SK-N-SH (cell line): Measurements from ENCODE around the gene MADCAM1. TPM values are rescaled to one million over a fixed set of nuclear protein-coding genes. Genes with fewer than 3 reads are reported as not detected.

Experiments
- CTCF ChIA-PET: fragments of 300-600, 350-600 bp; formaldehyde crosslinking; extraction: SDS; loops from one replicate; lab custom pipeline; 2021; lab: Yijun Ruan, JAX
- POLR2A ChIA-PET: fragments of 350-600 bp; sonication (Branson Sonifier 250); formaldehyde crosslinking; extraction: SDS; loops from one replicate; lab custom pipeline; 2020; ENCODE audit warnings: antibody characterized with exemption, inconsistent platforms; lab: Yijun Ruan, JAX
- DNase-seq: peaks from one replicate; pipeline ENCODE4 v3.0.0; 2012
- H2AFZ ChIP-seq: fragments of 200-600 bp; sonication (generic); 2 replicates; pipeline ENCODE4 v1.8.1; 2016; ENCODE audit warnings: antibody characterized with exemption, mild to moderate bottlenecking, low read depth
- H3F3A ChIP-seq: fragments of 200-600 bp; sonication (generic); replicated peaks from 2 replicates; pipeline ENCODE3; 2016; ENCODE audit warnings: antibody characterized with exemption, mild to moderate bottlenecking; ENCODE audit not compliant: insufficient read depth
- H3K27ac ChIP-seq, 2 experiments: fragments of 200-500 bp in 1 of 2; fragments of 200-600 bp in 1 of 2; sonication (Bioruptor generic) in 1 of 2; sonication (generic), shearing (Covaris generic) in 1 of 2; 2 replicates each; pipeline versions ENCODE4 v1.5.1 to v1.6.1; 2014 to 2016; ENCODE audit warnings: low read depth in 2 of 2, inconsistent platforms in 1 of 2, low read length in 1 of 2, mild to moderate bottlenecking in 1 of 2, mixed read lengths in 1 of 2
- H3K27me3 ChIP-seq: fragments of 200-600 bp; sonication (generic), shearing (Covaris generic); 2 replicates; pipeline ENCODE4 v1.6.1; 2016; ENCODE audit warnings: mixed run types; ENCODE audit not compliant: insufficient read depth
- H3K36me3 ChIP-seq, 2 experiments: fragments of 200-500 bp in 1 of 2; fragments of 200-600 bp in 1 of 2; sonication (Bioruptor generic) in 1 of 2; sonication (generic) in 1 of 2; replicated peaks in 1 of 2; 2 replicates each; pipeline versions ENCODE3 to v1.5.1; 2014 to 2016; ENCODE audit warnings: low read length in 1 of 2, mild to moderate bottlenecking in 1 of 2; ENCODE audit not compliant: insufficient read depth in 2 of 2, control insufficient read depth in 1 of 2
- H3K4me1 ChIP-seq, 2 experiments: fragments of 200-500 bp in 1 of 2; fragments of 200-600 bp in 1 of 2; sonication (Bioruptor generic) in 1 of 2; sonication (generic), shearing (Covaris generic) in 1 of 2; 2 replicates each; pipeline versions ENCODE4 v1.5.1 to v1.6.1; 2014 to 2016; ENCODE audit warnings: low read depth in 1 of 2, low read length in 1 of 2, mixed run types in 1 of 2; ENCODE audit not compliant: insufficient read depth in 2 of 2, control insufficient read depth in 1 of 2
- H3K4me2 ChIP-seq: fragments of 200-600 bp; sonication (generic), shearing (Covaris generic); 2 replicates; pipeline ENCODE4 v1.6.1; 2017; ENCODE audit warnings: mixed run types
- H3K4me3 ChIP-seq, 2 experiments: fragments of 200-500 bp in 1 of 2; fragments of 200-600 bp in 1 of 2; sonication (Bioruptor generic) in 1 of 2; sonication (generic), shearing (Covaris generic) in 1 of 2; 2 replicates each; pipeline versions ENCODE4 v1.5.1 to v1.8.1; 2014 to 2016; ENCODE audit warnings: low read depth in 2 of 2, inconsistent platforms in 1 of 2, low read length in 1 of 2, mild to moderate bottlenecking in 1 of 2, mixed read lengths in 1 of 2, moderate library complexity in 1 of 2
- H3K79me2 ChIP-seq: fragments of 200-600 bp; sonication (generic); 2 replicates; pipeline ENCODE4 v1.8.1; 2017; ENCODE audit warnings: mild to moderate bottlenecking; ENCODE audit not compliant: insufficient read depth
- H3K9ac ChIP-seq: fragments of 200-600 bp; sonication (generic); 2 replicates; pipeline ENCODE4 v1.6.1; 2017; ENCODE audit warnings: mixed run types
- H3K9me2 ChIP-seq: fragments of 200-600 bp; sonication (generic); 2 replicates; pipeline ENCODE4 v1.6.1; 2017; ENCODE audit warnings: mixed run types
- H3K9me3 ChIP-seq: fragments of 200-600 bp; sonication (generic); 2 replicates; pipeline ENCODE4 v1.6.1; 2017; ENCODE audit warnings: mixed run types, mild to moderate bottlenecking, moderate library complexity
- H4K20me1 ChIP-seq: fragments of 200-600 bp; sonication (generic); 2 replicates; pipeline ENCODE4 v1.6.1; 2017; ENCODE audit warnings: mild to moderate bottlenecking, mixed run types; ENCODE audit not compliant: insufficient read depth
- GABPA ChIP-seq: IDR thresholded peaks from 2 replicates; pipeline ENCODE4 v1.4.0; 2012; ENCODE audit warnings: low read depth, mild to moderate bottlenecking
- GATA2 ChIP-seq: sonication (generic); formaldehyde crosslinking; IDR thresholded peaks from 2 replicates; pipeline ENCODE4 v1.5.0; 2020; ENCODE audit warnings: mild to moderate bottlenecking, missing genetic modification reagents
- JUND ChIP-seq: IDR thresholded peaks from 2 replicates; pipeline ENCODE4 v1.4.0; 2012
- NRF1 ChIP-seq: IDR thresholded peaks from 2 replicates; pipeline ENCODE4 v1.6.1; 2012; ENCODE audit warnings: low read depth, mild to moderate bottlenecking, low read length
- RAD21 ChIP-seq: IDR thresholded peaks from 2 replicates; pipeline ENCODE4 v1.6.1; 2012; ENCODE audit warnings: mild to moderate bottlenecking, low read length
- RCOR1 ChIP-seq: fragments of 150-350 bp; IDR thresholded peaks from 2 replicates; pipeline ENCODE4 v1.6.1; 2017; ENCODE audit warnings: antibody characterized with exemption, low read length
- SIN3A ChIP-seq: IDR thresholded peaks from 2 replicates; pipeline ENCODE4 v1.6.1; 2012; ENCODE audit warnings: low read depth, mild to moderate bottlenecking, low read length, moderate library complexity, borderline replicate concordance
- SMC3 ChIP-seq: IDR thresholded peaks from 2 replicates; pipeline ENCODE4 v1.6.1; 2012; ENCODE audit warnings: low read depth, low read length, improper control_type of control experiment
- TEAD4 ChIP-seq: IDR thresholded peaks from 2 replicates; pipeline ENCODE4 v1.4.0; 2012; ENCODE audit warnings: mild to moderate bottlenecking, borderline replicate concordance; ENCODE audit not compliant: insufficient read depth
- WGBS: methylation state at CpG from one replicate; pipeline ENCODE4 v1.1.6; 2017; ENCODE audit warnings: low lambda C conversion rate; 5-methylcytosine and 5-hydroxymethylcytosine counted together
- polyA plus RNA-seq, 3 experiments: library from polyadenylated mRNA; depleted of rRNA; stranded (reverse); fragments of >200 nt; gene quantifications; 2 replicates each; pipeline ENCODE4 v1.2.3, GENCODE V29; 2012
- TF ChIP-seq, protein P1 (sequence below): fragments of 200-600 bp; sonication (generic); IDR thresholded peaks from 2 replicates; pipeline ENCODE4 v1.6.1; 2017; ENCODE audit warnings: antibody characterized with exemption, mild to moderate bottlenecking, moderate library complexity
- TF ChIP-seq, protein P2 (sequence below): IDR thresholded peaks from 2 replicates; pipeline ENCODE4 v1.4.0; 2012; ENCODE audit warnings: low read depth, borderline replicate concordance
- TF ChIP-seq, protein P3 (sequence below): IDR thresholded peaks from 2 replicates; pipeline ENCODE4 v1.4.0; 2012; ENCODE audit warnings: low read depth

MADCAM1 gene
- polyA plus RNA-seq, 1 of the 3 experiments (the other 2 are of a cell fraction), result 0.81 TPM

DNA sequence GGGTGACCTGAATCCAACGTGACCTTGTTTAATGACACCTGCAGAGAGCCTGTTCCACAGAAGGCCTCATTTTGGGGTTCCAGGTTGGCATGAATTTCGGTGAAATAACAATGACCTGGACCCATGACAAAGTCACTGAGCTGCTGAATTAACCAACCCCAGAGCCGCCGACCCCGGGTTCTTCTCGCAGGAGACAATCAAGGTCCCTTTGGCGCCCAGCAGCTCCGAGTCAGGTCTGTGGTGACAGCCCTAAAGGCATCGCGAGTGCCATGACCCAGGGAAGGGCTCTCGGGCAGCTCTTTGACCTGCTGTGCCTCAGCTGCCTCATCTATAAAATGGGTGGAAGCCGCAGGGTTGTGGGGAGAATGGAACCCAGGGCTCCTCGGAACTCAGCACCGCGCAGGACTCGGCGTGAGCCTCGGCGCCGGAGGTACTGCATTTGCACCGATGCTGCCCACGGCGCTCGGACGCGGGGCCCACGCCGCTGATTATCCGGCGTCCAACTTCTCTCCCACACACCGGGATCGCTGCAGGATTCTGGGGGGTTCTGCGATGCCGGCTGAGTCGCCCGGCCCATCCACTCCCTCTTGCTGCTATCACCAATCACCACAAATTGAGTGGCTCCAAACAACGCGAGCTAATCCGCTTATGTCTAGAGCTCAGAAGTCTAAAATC lies 41.1 kb upstream of the MADCAM1 start (continued):
- TF ChIP-seq, protein P1, sequence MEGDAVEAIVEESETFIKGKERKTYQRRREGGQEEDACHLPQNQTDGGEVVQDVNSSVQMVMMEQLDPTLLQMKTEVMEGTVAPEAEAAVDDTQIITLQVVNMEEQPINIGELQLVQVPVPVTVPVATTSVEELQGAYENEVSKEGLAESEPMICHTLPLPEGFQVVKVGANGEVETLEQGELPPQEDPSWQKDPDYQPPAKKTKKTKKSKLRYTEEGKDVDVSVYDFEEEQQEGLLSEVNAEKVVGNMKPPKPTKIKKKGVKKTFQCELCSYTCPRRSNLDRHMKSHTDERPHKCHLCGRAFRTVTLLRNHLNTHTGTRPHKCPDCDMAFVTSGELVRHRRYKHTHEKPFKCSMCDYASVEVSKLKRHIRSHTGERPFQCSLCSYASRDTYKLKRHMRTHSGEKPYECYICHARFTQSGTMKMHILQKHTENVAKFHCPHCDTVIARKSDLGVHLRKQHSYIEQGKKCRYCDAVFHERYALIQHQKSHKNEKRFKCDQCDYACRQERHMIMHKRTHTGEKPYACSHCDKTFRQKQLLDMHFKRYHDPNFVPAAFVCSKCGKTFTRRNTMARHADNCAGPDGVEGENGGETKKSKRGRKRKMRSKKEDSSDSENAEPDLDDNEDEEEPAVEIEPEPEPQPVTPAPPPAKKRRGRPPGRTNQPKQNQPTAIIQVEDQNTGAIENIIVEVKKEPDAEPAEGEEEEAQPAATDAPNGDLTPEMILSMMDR, result no peak
- TF ChIP-seq GATA2 (CRISPR knock-in tag), result no peak

DNA sequence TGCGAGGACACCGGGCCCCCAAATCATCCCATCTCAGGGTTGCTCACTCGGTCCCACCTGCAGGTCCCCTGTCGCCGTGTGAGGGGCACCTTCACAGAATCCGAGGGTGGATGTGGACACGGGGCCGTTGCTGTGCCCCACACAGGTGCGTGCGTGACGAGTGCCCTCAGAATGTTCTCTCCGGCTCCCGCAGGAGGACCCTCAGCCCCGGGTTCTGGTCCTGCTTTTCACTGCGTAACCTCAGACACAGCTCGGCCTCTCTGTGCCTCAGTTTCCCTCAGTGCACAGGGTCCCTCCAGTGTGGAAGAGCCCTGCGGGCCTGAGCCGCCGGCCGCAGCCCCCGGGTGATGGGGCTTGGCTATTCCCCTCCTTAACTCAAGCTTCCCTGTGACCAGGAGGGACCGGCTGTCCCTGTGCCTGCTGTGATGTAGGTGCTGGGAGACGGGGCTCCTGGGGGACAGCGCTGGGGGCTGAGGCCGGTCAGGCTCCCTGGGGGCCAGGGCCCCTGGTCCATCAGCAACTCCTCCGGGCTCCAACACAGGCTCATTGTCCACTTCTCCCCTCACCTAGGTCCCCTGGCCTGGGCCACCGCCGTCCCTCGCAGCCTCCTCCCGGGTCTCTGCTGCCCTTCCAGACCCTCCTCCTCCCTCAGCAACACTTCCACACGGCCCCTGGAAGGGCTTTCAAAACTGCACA lies 40.3 kb upstream of the MADCAM1 start:
- Histone ChIP-seq H3K4me2 (no peak overlapping the region), H3F3A (peaks cover 6% of the 10 kb centered on the region), H3K9ac (no peak overlapping the region), H3K9me2 (no peaks in the 10 kb centered on the region), H3K9me3 (no peaks in the 10 kb centered on the region), H3K79me2 (no peaks in the 10 kb centered on the region), H3K4me1 (peaks cover 0 to 4% of the 10 kb centered on the region in 2 experiments; a peak in 1 of 4 replicates), H4K20me1 (no peaks in the 10 kb centered on the region), H3K36me3 (no peaks in the 10 kb centered on the region), H3K4me3 (no peak overlapping the region), H3K27me3 (no peaks in the 10 kb centered on the region), H2AFZ (no peak overlapping the region), H3K27ac (no peak overlapping the region)
- ChIA-PET CTCF (no interaction called here), POLR2A (no interaction called here)
- 80% methylated on average over 10 of the region's 31 CpGs for WGBS
- TF ChIP-seq, protein P2, sequence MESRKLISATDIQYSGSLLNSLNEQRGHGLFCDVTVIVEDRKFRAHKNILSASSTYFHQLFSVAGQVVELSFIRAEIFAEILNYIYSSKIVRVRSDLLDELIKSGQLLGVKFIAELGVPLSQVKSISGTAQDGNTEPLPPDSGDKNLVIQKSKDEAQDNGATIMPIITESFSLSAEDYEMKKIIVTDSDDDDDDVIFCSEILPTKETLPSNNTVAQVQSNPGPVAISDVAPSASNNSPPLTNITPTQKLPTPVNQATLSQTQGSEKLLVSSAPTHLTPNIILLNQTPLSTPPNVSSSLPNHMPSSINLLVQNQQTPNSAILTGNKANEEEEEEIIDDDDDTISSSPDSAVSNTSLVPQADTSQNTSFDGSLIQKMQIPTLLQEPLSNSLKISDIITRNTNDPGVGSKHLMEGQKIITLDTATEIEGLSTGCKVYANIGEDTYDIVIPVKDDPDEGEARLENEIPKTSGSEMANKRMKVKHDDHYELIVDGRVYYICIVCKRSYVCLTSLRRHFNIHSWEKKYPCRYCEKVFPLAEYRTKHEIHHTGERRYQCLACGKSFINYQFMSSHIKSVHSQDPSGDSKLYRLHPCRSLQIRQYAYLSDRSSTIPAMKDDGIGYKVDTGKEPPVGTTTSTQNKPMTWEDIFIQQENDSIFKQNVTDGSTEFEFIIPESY, result no peak
- no peak for TF ChIP-seq GABPA
- no peak for TF ChIP-seq SMC3
- TF ChIP-seq RCOR1, result no peak
- TF ChIP-seq, protein P1, result no peak
- TF ChIP-seq, protein P3, sequence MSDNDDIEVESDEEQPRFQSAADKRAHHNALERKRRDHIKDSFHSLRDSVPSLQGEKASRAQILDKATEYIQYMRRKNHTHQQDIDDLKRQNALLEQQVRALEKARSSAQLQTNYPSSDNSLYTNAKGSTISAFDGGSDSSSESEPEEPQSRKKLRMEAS, result no peak
- TF ChIP-seq JUND, result no peak
- TF ChIP-seq RAD21, result no peak
- TF ChIP-seq SIN3A, result no peak
- TF ChIP-seq TEAD4, result no peak
- no peak for TF ChIP-seq NRF1
- no peak for DNase-seq
